SIG-M5 treated with dmso at 0.1 percent for 504 hours (cell line): ENCODE data around the gene TEX51.

ENCODE experiments used
- DNase-seq: peaks from one replicate; lab custom pipeline; 2025; ENCODE audit not compliant: unreplicated experiment; lab: John Stamatoyannopoulos, UW

The TEX51 gene

GRCh38 chr2:126946318-126947102 lies 47.8 kb downstream of the TEX51 start:
- DNase-seq = no peak

GRCh38 chr2:126947103-126947429 lies 48.4 kb downstream of the TEX51 start:
- DNase-seq = no peak

GRCh38 chr2:126949775-126950174 lies 51.1 kb downstream of the TEX51 start:
- no peak for DNase-seq

- no peak for DNase-seq
These were observed 51.8 kb downstream of the TEX51 start for GRCh38 chr2:126950504-126950903.
